ENCODE data around the gene GPR4.

- peak; percentile 72 for TF ChIP-seq CTCF (IDR thresholded peaks at IDR 0.05)
- no peak for TF ChIP-seq MAX (IDR thresholded peaks at IDR 0.05; ENCODE audit: low read depth)
- no peak for TF ChIP-seq RXRA (IDR thresholded peaks at IDR 0.05; ENCODE audit: borderline replicate concordance, low read depth)
- TF ChIP-seq USF1 (IDR thresholded peaks at IDR 0.05; ENCODE audit: borderline replicate concordance, low read depth): no peak
- TF ChIP-seq TAF1 (IDR thresholded peaks at IDR 0.05; ENCODE audit: borderline replicate concordance, low read depth, low read length): no peak
- TF ChIP-seq SIN3A (IDR thresholded peaks at IDR 0.05; ENCODE audit: borderline replicate concordance, low read depth, low read length): no peak
- TF ChIP-seq POLR2AphosphoS5 (IDR thresholded peaks at IDR 0.05; ENCODE audit: low read depth, low read length): no peak
- no peak for TF ChIP-seq ZBTB33 (IDR thresholded peaks at IDR 0.05; ENCODE audit: borderline replicate concordance, low read depth)
- TF ChIP-seq EZH2phosphoT487 (IDR thresholded peaks at IDR 0.05; ENCODE audit: borderline replicate concordance, low read depth): no peak
- TF ChIP-seq TCF12 (IDR thresholded peaks at IDR 0.05): no peak
- peak; percentile 63 for TF ChIP-seq RAD21 (IDR thresholded peaks at IDR 0.05; ENCODE audit: low read length)
Observed at GRCh38 chr19:45558399-45558878, 43.6 kb downstream of the GPR4 start.
